ENCODE results near the gene ZNF428.
"Not testable (repeated sequence)": the region's sequence is repeated elsewhere in the genome, so short reads cannot be mapped to it uniquely, and the experiment has no call there.

Gene ZNF428

GRCh38 chr19:43619262-43620060, at the start of gene ZNF428:
ZNF428 (minus strand) TSS chr19:43619629; CDS start chr19:43614304, 5,325 bp downstream.
- peak; percentile 92 for DNase-seq (ENCODE audit: low spot score)

GRCh38 chr19:43668406-43669109, 49.1 kb upstream of the ZNF428 start:
- peak; percentile 94 for DNase-seq (ENCODE audit: low spot score)

- DNase-seq (ENCODE audit: low spot score), result no peak
These were observed 48.5 kb upstream of the ZNF428 start for GRCh38 chr19:43667876-43668405.

- DNase-seq (ENCODE audit: low spot score), result no peak
These were observed 47.9 kb upstream of the ZNF428 start for GRCh38 chr19:43667126-43667875.

- DNase-seq (ENCODE audit: low spot score), result no peak
These were observed 44.6 kb upstream of the ZNF428 start for GRCh38 chr19:43664018-43664417.

- no peak for DNase-seq (ENCODE audit: low spot score)
These were observed 43.1 kb upstream of the ZNF428 start for GRCh38 chr19:43662487-43662886.

GRCh38 chr19:43660971-43661360, 41.5 kb upstream of the ZNF428 start:
- no peak for DNase-seq (ENCODE audit: low spot score)

- no peak for DNase-seq (ENCODE audit: low spot score)
These were observed 41.0 kb upstream of the ZNF428 start for GRCh38 chr19:43660301-43660970.

GRCh38 chr19:43658494-43658893, 39.1 kb upstream of the ZNF428 start:
- no peak for DNase-seq (ENCODE audit: low spot score)

GRCh38 chr19:43658001-43658400, 38.6 kb upstream of the ZNF428 start:
- DNase-seq (ENCODE audit: low spot score), result no peak

GRCh38 chr19:43656436-43656835, 37.0 kb upstream of the ZNF428 start:
- DNase-seq (ENCODE audit: low spot score), result no peak

GRCh38 chr19:43652546-43652874, 33.1 kb upstream of the ZNF428 start:
- no peak for DNase-seq (ENCODE audit: low spot score)

- peak; percentile 77 for DNase-seq (ENCODE audit: low spot score)
These were observed 32.5 kb upstream of the ZNF428 start for GRCh38 chr19:43651758-43652545.

- DNase-seq (ENCODE audit: low spot score), result not testable (repeated sequence)
These were observed 30.8 kb upstream of the ZNF428 start for GRCh38 chr19:43650276-43650675.

GRCh38 chr19:43649514-43649913, 30.1 kb upstream of the ZNF428 start:
- no peak for DNase-seq (ENCODE audit: low spot score)

- DNase-seq (ENCODE audit: low spot score), result no peak
These were observed 29.2 kb upstream of the ZNF428 start for GRCh38 chr19:43648633-43649032.

GRCh38 chr19:43644181-43644580, 24.8 kb upstream of the ZNF428 start:
- DNase-seq (ENCODE audit: low spot score), result no peak

GRCh38 chr19:43643326-43643725, 23.9 kb upstream of the ZNF428 start:
- DNase-seq (ENCODE audit: low spot score), result no peak

GRCh38 chr19:43642531-43642930, 23.1 kb upstream of the ZNF428 start:
- no peak for DNase-seq (ENCODE audit: low spot score)

GRCh38 chr19:43641333-43641732, 21.9 kb upstream of the ZNF428 start:
- no peak for DNase-seq (ENCODE audit: low spot score)

GRCh38 chr19:43640424-43640757, 21.0 kb upstream of the ZNF428 start:
- DNase-seq (ENCODE audit: low spot score), result no peak
